GM19043 (cell line): ENCODE results near the gene DRD2.
"Not testable (repeated sequence)": the region's sequence is repeated elsewhere in the genome, so short reads cannot be mapped to it uniquely, and the experiment has no call there.

ENCODE experiments used
- ATAC-seq: cut with Tn5 transposase; IDR thresholded peaks from one replicate; pipeline ENCODE4 v1.9.1; 2021; ENCODE audit warnings: low read depth; ENCODE audit not compliant: unreplicated experiment

The DRD2 gene

DNA sequence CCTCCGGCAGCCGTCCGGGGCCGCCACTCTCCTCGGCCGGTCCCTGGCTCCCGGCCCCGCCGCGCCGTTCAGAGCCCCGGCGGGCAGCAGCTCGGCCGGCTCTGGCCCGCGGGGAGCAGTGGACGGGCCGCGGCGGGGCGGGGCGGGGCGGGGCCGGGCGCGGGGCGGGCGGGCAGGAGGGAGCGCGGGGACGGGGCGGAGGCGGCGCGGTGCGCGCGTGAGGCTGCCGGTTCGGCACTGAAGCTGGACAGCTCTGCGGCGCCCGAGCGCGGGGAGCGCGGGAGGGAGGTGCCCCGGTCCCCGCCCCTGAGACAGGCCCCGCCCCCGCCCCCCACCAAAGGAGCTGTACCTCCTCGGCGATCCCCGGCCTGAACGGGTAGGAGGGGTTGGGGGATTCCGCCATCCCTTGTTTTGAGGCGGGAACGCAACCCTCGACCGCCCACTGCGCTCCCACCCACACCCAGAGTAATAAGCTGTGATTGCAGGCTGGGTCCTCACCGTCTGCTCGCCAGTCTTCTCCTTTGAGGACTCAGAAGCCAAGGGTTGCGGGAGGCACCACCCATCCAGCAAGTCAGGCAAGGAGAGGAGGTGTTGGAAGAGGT lies at the start of gene DRD2:
Gene DRD2 (minus strand): TSS at position 239 of the 602 bp plus-strand sequence. CDS start 50,747 bp downstream, outside the sequence.
- no peak for ATAC-seq

DNA sequence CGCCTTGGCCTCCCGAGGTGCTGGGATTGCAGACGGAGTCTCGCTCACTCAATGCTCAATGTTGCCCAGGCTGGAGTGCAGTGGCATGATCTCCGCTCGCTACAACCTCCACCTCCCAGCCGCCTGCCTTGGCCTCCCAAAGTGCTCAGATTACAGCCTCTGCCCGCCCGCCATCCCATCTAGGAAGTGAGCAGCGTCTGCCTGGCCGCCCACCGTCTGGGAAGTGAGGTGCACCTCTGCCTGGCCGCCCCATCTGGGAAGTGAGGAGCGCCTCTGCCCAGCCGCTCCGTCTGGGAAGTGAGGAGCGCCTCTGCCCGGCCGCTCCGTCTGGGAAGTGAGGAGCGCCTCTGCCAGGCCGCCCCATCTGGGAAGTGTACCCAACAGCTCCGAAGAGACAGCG lies 48.7 kb upstream of the DRD2 start:
- ATAC-seq, result not testable (repeated sequence)

DNA sequence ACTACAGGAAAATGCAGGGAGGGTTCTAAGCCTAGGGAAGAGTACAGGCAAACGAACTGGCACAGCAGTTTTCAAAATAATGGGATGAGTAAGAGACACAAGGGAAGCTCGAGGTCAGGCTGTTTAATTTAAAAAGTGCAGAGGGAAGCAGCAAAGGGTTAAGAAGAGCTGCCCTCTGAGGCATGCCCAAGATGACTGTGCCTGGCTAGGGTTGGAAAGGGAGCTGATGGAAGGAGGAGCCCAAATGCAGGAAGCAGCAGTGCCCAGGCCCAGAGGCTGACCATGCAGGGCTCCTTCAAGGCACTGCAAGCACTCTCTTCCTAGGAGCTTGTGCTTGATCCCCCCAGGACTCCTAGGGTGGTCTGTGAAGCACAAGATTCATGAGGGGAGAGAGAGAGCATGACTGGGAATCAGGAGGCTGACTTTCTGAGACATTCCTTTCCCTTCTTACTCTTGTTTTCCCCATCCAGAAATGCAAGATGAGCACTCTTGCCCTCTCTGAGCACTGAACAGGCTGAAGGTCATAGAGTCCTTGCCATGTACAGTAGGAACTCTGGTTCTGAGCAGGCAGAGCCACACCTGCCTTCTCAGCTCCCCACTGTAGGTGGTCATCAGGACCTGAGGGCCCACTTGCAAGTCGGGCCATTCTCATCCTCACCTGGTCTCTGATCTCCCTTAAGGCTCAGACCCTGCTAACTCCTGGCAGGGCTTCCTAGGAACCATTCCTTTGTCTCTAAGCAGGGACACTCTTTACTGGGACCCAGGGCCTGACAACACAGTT lies 46.7 kb upstream of the DRD2 start:
- no peak for ATAC-seq

DNA sequence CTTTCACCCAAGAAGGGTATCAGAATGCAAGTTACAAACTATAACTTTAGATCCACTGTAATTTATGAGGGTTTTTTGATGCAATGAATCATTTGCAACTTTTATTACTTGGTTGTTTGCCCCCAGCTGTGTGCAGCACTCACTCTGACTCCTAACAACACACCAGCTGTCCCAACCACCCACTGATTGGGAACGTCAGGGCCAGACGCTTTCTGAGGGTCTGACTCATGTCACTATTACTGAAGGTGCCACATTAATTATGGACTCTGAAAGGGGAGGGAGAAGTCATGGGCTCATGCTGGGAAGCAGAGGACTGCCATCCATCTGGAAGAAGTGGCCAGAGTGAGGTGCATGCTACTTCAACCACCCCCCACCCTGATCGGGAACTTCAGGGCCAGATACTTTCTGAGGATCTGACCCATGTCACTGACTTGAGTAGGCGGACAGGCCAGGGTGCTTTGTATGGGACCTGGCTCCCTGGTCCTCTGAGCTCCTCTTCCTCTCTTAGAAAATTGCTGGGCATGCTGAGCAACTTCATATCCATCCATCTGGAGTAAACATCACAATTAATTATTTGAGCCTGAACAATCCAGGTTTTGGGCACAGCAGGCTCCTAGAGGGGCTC lies 44.9 kb upstream of the DRD2 start:
- ATAC-seq, result no peak

DNA sequence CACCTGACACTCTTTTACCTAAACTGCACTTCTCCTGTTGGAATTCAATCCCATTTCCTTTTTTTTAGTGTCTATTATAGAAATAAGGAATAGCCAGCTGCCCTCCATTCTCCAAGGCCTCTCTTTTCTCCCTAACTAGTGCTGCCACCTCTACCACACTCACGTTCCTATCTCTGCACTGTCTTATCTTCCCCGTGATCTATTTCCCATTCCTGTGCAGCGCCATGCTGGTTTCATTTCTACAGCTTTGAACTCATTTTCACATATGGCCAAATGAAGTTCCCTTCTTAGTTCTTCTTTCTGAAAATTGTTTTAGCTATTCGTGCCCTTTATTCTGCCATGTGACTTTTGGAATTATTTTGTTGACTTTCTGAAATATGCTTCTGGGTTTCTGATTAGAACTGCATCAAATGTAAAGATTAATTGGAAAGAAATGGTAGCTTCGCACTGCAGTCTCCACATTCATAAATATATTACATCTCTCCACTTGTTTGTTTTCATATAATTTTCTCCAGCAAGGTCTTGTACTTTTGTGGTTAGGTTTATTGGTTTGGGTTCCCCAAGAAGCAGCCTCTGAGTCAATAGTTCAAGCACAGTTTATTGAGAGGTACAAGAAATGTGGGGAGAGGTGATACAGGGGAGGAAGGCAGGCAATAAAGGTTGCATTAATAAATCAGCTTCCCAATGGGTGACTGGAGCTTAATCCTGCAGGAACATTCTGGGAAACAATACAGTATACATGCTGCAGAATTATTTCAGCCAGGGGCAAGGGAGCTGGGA lies 43.7 kb upstream of the DRD2 start:
- ATAC-seq, result no peak

GRCh38 chr11:113517361-113517760 lies 42.2 kb upstream of the DRD2 start:
- no peak for ATAC-seq

DNA sequence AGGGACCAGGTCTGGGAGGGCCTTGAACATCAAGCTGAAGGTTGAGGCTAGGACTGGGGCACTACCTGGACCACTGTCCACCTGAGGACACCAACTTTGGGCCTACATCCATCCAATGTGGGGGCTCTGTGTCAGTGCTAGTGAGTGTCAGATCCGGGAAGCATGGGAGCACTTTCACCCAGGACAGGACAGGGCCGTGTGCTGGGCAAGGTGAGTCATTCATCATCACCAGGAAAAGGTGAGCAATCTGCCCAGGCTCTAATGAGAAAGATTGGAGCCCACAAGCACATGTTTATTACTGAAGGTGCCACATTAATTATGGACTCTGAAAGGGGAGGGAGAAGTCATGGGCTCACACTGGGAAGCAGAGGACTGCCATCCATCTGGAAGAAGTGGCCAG lies 39.7 kb upstream of the DRD2 start:
- ATAC-seq, result no peak

- no peak for ATAC-seq
These were observed 32.1 kb upstream of the DRD2 start for GRCh38 chr11:113507341-113507740.

DNA sequence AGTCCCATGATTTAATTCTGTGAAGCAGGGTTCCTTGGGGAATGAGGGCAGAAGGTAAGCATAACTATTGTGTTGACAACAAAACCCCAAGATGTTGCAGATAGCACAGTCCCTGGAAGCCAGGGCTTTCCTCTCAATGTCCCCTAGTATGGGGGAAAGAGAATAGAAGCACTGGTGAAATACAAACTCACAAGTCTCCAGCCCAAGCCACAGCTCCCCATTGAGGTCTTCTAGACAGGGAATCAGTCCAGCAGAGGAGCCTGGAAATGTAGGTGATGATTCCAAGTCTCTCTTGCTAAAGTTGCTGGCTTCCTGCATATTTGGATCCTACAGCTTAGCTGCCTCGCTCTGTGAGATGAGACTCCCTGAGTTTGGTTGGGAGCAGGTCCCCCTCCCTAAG lies 31.7 kb upstream of the DRD2 start:
- ATAC-seq, result no peak

DNA sequence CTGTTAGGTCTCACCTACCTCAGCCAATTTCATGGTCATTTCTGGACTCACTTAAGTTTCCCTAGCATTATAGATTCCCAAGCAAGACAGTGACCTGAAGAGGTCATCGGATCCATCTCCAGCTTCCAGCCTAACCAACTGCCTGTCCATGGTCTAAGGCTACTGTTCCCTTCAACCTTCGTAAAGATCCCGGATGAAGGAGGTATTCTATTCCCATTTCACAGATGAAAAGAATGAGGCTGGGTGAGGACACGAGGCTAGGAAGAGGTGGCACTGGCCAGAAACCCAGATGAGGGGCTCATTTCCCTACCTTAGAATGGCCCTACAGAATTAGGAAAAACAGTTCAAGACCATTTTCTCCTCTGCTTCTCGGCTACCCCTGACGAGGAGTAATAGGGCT lies 31.3 kb upstream of the DRD2 start:
- ATAC-seq, result no peak

- ATAC-seq, result no peak
These were observed 30.6 kb upstream of the DRD2 start for GRCh38 chr11:113505541-113506375.

- ATAC-seq, result no peak
These were observed 29.8 kb upstream of the DRD2 start for GRCh38 chr11:113505046-113505445.

DNA sequence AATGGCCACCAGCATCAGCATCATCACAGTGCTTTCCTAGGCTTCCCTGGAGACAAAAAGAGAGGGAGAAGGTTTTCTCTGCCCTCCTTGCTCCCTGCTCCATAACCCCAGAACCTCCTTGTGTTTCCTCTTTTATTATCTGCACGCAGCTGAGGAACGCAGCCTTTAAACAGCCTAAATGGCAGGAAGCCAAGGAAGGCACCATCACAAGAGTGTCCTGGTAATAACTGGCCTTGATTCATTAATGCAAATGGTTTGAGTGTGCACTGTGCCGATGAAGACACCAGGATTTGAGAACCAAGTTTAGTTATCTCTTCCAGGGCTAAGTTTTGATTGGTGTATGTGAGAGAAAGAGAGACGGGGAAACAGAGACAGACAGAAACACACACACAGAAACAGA lies 29.4 kb upstream of the DRD2 start:
- ATAC-seq, result no peak

- no peak for ATAC-seq
These were observed 28.9 kb upstream of the DRD2 start for GRCh38 chr11:113504071-113504470.

GRCh38 chr11:113497066-113497910 lies 22.1 kb upstream of the DRD2 start:
- no peak for ATAC-seq

DNA sequence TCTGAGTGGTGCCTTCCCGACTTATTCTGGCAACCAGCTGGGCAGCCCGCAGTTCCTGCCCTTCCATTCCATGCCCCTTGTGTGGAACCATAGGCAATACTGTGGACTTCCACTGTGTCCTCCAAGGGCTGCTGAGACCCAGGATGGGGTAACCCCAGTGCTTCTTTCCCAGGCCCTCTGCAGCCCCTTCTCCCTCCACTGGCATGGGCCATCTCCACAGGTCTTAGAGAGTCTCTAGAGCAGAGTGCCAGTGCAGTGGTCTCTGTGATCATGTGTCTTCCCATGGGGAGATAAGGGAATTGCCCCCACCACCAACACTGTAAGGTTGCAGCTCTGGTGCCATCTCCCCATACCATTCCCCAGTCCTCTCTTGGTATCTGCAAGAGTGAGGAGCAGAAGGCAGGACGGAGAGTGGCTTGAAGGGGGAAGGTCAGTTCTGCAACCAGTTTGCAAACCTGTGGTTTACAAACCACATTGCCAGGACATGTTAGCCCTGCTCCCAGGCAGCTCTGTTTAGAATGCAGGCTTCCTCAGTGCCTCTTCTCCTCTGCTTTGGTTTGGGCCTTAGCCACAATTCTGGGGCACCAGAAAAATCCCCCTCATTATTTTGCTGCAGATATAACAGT lies 20.9 kb upstream of the DRD2 start:
- ATAC-seq, result no peak

DNA sequence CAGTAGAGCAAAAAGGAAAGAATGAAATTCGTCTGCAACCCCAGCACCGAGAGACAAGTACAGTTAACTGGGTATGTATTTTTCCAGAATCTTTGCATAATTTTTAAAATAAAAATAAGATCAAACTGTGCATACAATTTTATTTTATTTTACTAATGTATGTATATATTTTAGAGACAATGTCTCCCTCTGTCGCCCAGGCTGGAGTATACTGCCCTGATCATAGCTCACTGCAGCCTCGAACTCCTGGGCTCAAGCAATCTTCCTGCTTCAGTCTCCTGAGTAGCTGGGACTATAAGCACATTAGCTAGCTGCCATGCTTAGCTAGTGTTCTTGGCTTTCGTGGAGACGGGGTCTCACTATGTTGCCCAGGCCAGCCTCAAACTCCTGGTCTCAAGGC lies 18.8 kb upstream of the DRD2 start:
- no peak for ATAC-seq

GRCh38 chr11:113493206-113493605 lies 18.0 kb upstream of the DRD2 start:
- no peak for ATAC-seq

- no peak for ATAC-seq
These were observed 13.7 kb upstream of the DRD2 start for GRCh38 chr11:113488931-113489351.
